K562 (cell line): Measurements from ENCODE around the gene CCDC127.

Source experiments
- BHLHE40 ChIP-seq: IDR thresholded peaks from 2 replicates; pipeline ENCODE4 v1.6.1; 2011; ENCODE audit warnings: low read length, improper control_type of control experiment
- HCFC1 ChIP-seq: IDR thresholded peaks from 2 replicates; pipeline ENCODE4 v1.6.1; 2012; ENCODE audit warnings: low read depth, low read length, improper control_type of control experiment
- JUNB ChIP-seq: fragments of 450-650 bp; formaldehyde crosslinking; conservative IDR thresholded peaks from 2 replicates; pipeline ENCODE4 v1.4.0; 2020; ENCODE audit warnings: mild to moderate bottlenecking
- MTA3 ChIP-seq: fragments of 450-650 bp; formaldehyde crosslinking; IDR thresholded peaks from 2 replicates; pipeline ENCODE4 v1.6.1; 2017; ENCODE audit warnings: mild to moderate bottlenecking, borderline replicate concordance
- NR4A1 ChIP-seq, 2 experiments: fragments of 250-450 bp in 1 of 2; fragments of 450-650 bp in 1 of 2; sonication (Bioruptor Pico) in 1 of 2; IDR thresholded peaks; 2 replicates each; pipeline versions ENCODE4 v1.4.0 to v1.6.1; 2016 to 2020; ENCODE audit warnings: mild to moderate bottlenecking in 2 of 2, missing compliant biosample characterization in 1 of 2, missing genetic modification characterization in 1 of 2, moderate library complexity in 1 of 2
- RBM34 ChIP-seq: fragments of 200-400 bp; formaldehyde crosslinking; IDR thresholded peaks from 2 replicates; pipeline ENCODE4 v1.6.1; 2018; ENCODE audit warnings: low read length, borderline replicate concordance; ENCODE audit not compliant: insufficient read depth
- RBM39 ChIP-seq: fragments of 200-400 bp; formaldehyde crosslinking; optimal IDR thresholded peaks from 2 replicates; pipeline ENCODE3; 2018; ENCODE audit warnings: low read depth, low read length
- TEAD4 ChIP-seq, 2 experiments: sonication (generic) in 1 of 2; formaldehyde crosslinking in 1 of 2; IDR thresholded peaks; 2 replicates each; pipeline versions ENCODE4 v1.6.1 to v1.8.0; 2012 to 2022; ENCODE audit warnings: borderline replicate concordance in 1 of 2, inconsistent platforms in 1 of 2, low read length in 1 of 2, mild to moderate bottlenecking in 1 of 2, missing genetic modification reagents in 1 of 2
- ZBTB7A ChIP-seq: IDR thresholded peaks from 2 replicates; pipeline ENCODE4 v1.6.1; 2011; ENCODE audit warnings: low read depth, mild to moderate bottlenecking, low read length, moderate library complexity, borderline replicate concordance; ENCODE audit not compliant: control insufficient read depth
- ZFX ChIP-seq: sonication (generic); formaldehyde crosslinking; IDR thresholded peaks from 2 replicates; pipeline ENCODE4 v1.8.0; 2022; ENCODE audit warnings: mild to moderate bottlenecking, missing genetic modification reagents, moderate library complexity
- TF ChIP-seq, protein P1 (sequence below), 3 experiments: IDR thresholded peaks in 2 of 3; conservative IDR thresholded peaks in 1 of 3; 2 replicates each; pipeline ENCODE4 v1.5.1; 2011 to 2012; ENCODE audit warnings: low read length in 3 of 3, mild to moderate bottlenecking in 3 of 3, control low read depth in 2 of 3, improper control_type of control experiment in 1 of 3, inconsistent platforms in 1 of 3, low read depth in 1 of 3, mixed read lengths in 1 of 3, moderate library complexity in 1 of 3; ENCODE audit not compliant: insufficient read depth in 2 of 3

DNA sequence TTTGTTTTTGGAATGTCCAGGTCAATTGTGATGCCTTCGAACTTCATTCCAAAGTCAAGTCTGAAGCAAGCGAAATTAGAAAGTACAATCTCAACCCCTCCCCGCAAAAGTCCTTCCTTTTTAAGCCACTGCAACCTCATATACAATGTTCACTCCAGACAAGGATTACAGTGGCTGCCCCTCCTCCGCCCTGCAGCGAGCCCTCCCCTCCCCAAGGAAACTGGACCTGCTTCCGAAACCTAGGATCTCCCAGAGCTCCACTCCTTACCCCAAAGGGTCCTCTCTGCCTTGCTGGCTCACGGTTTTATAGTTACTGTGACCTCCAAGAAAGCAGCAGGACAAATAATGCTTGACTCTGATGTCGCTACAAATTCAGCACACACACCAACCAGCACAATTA, 16.3 kb downstream of the CCDC127 start:
- no peak for TF ChIP-seq HCFC1
- TF ChIP-seq ZBTB7A = no peak
- TF ChIP-seq, protein P1, sequence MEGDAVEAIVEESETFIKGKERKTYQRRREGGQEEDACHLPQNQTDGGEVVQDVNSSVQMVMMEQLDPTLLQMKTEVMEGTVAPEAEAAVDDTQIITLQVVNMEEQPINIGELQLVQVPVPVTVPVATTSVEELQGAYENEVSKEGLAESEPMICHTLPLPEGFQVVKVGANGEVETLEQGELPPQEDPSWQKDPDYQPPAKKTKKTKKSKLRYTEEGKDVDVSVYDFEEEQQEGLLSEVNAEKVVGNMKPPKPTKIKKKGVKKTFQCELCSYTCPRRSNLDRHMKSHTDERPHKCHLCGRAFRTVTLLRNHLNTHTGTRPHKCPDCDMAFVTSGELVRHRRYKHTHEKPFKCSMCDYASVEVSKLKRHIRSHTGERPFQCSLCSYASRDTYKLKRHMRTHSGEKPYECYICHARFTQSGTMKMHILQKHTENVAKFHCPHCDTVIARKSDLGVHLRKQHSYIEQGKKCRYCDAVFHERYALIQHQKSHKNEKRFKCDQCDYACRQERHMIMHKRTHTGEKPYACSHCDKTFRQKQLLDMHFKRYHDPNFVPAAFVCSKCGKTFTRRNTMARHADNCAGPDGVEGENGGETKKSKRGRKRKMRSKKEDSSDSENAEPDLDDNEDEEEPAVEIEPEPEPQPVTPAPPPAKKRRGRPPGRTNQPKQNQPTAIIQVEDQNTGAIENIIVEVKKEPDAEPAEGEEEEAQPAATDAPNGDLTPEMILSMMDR (IDR thresholded peaks at IDR 0.05 in 2 of 3, conservative IDR thresholded peaks at IDR 0.05 in 1 of 3; ENCODE audit: insufficient read depth in 2 of 3, low read depth in 1 of 3, low read length in 3 of 3) = no peak
- no peak for TF ChIP-seq ZFX (CRISPR knock-in tag)
- TF ChIP-seq RBM39 = no peak
- no peak for TF ChIP-seq TEAD4 (IDR thresholded peaks at IDR 0.05; ENCODE audit: low read length)
- no peak for TF ChIP-seq TEAD4 (CRISPR knock-in tag; IDR thresholded peaks at IDR 0.05; ENCODE audit: borderline replicate concordance)
- no peak for TF ChIP-seq RBM34
- no peak for TF ChIP-seq NR4A1 (CRISPR knock-in tag; IDR thresholded peaks at IDR 0.05)
- TF ChIP-seq NR4A1 (tag; IDR thresholded peaks at IDR 0.05) = no peak
- no peak for TF ChIP-seq JUNB
- TF ChIP-seq MTA3 = no peak
- no peak for TF ChIP-seq BHLHE40
